Keratinocyte (primary cell): ENCODE measurements around the gene GNAS-AS1.

Experiments used
- EZH2 ChIP-seq: IDR thresholded peaks from one replicate; pipeline ENCODE4 v1.6.1; 2012; ENCODE audit warnings: inconsistent platforms, mild to moderate bottlenecking, low read length, moderate library complexity
- TF ChIP-seq, protein P1 (sequence below), 3 experiments: IDR thresholded peaks in 1 of 3; conservative IDR thresholded peaks in 1 of 3; optimal IDR thresholded peaks in 1 of 3; 2 replicates in 2 of 3; 3 replicates in 1 of 3; pipeline versions ENCODE3 to v1.5.1; 2011; ENCODE audit warnings: low read length in 3 of 3, mild to moderate bottlenecking in 3 of 3, moderate library complexity in 2 of 3, control low read depth in 1 of 3, inconsistent platforms in 1 of 3; ENCODE audit not compliant: insufficient read depth in 2 of 3; ENCODE audit errors: extremely low read depth in 1 of 3

DNA sequence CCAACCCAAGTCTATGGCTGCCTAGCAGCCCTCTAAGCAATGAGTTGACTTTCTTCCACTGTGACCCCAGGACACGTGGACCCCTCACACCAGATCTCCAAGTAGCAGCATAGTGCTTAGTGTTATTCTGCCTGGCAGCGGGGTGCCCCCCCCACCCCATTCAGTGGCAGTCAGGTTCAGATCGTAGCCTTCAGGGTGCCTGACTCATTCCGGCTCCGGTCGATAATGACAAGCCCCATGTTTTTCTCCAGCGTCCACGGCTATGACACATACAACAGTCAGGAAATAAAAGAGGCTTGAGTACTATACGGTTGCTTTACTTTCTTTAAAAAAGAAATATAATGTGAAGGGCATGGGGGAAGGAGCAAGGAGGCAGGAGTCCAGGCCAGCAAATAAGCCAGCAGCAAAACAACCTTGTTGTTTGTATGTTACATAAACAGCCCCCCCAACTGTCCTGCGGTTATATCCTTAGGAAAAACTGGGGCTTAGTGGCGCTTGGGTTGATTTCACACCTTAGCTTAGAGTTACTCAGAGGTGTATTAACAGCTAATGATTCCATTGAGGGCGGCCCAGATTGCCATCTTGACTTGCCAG is 24.9 kb upstream of the GNAS-AS1 start:
- TF ChIP-seq, protein P1, sequence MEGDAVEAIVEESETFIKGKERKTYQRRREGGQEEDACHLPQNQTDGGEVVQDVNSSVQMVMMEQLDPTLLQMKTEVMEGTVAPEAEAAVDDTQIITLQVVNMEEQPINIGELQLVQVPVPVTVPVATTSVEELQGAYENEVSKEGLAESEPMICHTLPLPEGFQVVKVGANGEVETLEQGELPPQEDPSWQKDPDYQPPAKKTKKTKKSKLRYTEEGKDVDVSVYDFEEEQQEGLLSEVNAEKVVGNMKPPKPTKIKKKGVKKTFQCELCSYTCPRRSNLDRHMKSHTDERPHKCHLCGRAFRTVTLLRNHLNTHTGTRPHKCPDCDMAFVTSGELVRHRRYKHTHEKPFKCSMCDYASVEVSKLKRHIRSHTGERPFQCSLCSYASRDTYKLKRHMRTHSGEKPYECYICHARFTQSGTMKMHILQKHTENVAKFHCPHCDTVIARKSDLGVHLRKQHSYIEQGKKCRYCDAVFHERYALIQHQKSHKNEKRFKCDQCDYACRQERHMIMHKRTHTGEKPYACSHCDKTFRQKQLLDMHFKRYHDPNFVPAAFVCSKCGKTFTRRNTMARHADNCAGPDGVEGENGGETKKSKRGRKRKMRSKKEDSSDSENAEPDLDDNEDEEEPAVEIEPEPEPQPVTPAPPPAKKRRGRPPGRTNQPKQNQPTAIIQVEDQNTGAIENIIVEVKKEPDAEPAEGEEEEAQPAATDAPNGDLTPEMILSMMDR (optimal IDR thresholded peaks at IDR 0.05 in 1 of 3, IDR thresholded peaks at IDR 0.05 in 1 of 3, conservative IDR thresholded peaks at IDR 0.05 in 1 of 3; ENCODE audit: extremely low read depth in 1 of 3, insufficient read depth in 2 of 3, low read length in 3 of 3): no peak
- no peak for TF ChIP-seq EZH2
